Hippocampal formation (tissue), 2 donors: ENCODE data around the gene CALN1.
A peak's percentile ranks its signal among the peaks of the same experiment; 100 is the strongest.
"Not testable (repeated sequence)": the region's sequence is repeated elsewhere in the genome, so short reads cannot be mapped to it uniquely, and the experiment has no call there.

Experiments used
- DNase-seq, 2 donors: peaks; one replicate each; lab custom pipeline; 2025; lab: John Stamatoyannopoulos, UW

The CALN1 gene

DNA sequence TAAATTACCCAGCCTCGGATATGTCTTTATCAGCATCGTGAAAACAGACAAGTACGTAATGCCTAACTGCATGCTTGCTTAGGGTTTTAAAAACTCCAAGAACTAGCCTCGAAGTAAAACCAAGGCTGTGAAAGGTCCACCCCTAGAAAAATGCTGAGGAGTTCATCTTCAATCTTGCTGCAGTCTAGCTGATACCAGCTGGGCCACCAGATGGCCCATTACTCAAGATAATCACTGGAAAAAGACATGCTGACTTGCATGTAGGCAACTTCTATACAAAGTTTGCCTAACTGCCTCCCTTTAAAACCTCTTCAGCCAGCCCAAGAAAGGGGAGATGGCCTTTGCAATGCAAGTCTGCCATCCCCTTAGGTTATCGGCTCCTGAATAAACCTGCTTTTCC is 666.1 kb downstream of the CALN1 start:
- peak in 1 of 2 donors; percentile 0 for DNase-seq

DNA sequence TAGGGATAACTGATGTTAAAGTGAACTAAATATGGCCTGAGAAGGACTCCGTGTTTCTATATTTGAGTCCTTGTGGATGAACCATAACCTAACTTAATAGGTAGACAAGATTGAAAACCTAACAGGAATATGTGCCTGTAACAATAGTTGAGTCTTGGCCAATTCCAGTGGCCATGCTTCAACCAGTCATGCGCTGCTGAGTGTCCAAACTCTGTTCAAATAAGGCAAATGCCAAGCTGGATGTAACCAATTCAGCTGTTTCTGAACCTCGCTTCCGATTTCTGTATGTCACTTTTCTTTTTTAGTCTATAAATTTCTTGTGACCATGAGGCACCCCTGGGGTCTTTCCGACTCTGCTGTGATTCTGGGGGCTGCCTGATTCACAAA is 672.0 kb downstream of the CALN1 start:
- DNase-seq, result no peak

DNA sequence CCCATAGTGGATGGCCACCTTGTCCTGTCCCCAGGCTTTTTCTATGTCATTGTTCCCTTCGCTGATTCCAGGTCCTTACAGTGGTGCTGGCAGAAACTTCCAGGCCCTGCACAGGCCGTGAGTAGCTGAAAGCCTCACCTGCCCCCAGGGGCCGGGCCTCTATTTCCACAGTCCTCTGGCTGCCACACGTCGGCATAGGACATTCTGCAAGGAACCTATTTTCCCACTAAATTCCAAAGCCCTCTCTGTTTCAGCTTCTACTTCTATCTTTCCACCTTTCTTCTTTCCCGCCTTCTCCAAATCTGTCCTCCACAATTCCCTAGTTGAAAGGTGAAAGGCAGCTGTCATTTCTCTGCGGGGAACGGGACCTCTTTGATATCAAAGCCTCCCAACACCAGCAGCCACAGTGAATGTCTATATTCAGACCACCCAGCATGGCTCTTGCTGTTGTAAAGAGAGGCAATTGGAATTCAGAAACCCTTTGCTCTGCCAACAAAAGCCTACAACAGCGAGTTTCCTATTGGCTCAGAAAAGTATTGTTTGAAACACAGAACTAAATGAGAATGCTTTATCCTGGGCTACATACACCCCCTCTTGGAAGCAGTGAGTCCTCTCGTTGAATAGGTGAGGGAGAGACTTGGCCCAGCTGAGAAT is 672.5 kb downstream of the CALN1 start:
- no peak for DNase-seq

DNA sequence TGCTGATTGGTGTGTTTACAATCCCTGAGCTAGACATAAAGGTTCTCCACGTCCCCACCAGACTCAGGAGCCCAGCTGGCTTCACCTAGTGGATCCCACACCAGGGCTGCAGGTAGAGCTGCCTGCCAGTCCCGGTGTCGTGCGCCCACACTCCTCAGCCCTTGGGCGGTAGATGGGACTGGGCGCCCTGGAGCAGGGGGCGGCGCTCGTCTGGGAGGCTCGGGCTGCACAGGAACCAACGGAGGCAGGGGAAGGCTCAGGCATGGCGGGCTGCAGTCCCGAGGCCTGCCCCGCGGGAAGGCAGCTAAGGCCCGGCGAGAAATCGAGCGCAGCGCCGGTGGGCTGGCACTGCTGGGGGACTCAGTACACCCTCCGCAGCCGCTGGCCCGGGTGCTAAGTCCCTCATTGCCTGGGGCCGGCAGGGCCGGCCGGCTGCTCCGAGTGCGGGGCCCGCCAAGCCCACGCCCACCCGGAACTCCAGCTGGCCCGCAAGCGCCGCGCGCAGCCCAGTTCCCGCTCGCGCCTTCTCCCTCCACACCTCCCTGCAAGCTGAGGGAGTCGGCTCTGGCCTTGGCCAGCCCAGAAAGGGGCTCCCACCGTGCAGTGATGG is 674.1 kb downstream of the CALN1 start:
- not testable (repeated sequence) for DNase-seq

DNA sequence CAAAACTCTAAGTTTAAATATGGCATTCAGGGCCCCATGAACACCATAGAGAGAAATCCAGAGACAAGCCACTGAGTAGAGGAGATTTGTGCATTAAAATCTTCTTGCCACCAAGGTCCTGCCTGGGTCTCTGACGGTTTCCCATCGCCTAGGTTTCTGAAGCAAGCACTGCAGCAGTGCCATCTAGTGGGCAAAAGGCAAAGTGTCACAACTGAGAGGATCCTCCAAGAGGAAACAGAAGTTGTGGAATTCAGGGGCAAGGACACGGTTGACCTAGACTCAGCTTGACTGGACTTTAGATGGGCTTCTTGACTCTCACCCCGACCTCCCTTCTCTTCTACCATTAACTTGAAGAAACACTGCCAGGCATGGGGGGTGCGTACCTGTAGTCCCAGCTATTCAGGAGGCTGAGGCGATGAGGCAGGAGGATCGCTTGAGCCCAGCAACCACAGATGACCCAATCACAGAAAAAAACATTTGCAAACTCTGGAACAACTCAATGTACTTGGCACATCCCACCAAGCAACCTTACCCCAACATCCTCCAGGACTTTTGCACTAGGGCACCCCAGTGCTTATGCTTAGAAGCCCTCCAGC is 676.1 kb downstream of the CALN1 start:
- peak; percentile 44 to 58 for DNase-seq

DNA sequence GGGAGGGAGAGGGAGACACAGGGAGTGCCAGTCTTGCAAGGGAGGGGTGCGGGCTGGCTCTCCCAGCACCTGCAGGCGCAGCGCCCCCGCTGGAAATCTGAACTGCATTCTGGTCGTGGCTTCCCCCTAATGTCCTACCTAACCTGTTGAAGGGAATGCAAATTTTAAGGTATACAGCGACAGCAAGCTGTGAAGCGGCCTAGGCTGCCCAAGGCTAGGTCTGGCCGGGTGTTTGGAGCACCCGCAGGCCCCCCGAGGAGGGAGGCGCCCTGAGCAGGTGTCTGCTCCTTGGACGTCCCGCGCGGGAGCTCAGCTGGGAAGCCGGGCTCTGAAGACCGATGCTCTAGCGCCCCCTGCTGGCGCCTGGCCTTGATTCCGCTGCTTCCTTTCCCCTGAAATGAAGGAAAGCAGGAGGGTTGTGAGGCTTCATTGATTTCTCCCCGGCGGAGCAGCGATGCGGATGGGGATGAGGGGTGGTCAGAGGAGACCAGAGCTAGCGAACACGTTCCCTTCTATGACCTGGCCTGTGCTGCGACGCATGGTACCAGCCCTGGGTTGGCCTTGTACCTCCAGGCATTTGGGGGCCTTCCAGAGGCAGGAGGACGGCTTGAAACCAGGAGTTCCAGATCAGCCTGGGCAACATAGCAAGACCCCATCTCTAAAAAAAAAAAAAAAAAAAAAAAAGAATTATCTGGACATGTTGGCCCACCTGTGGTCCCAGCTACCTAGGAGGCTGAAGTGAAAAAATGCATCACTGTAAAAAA is 678.8 kb downstream of the CALN1 start:
- DNase-seq, result peak; percentile 53 to 60

DNA sequence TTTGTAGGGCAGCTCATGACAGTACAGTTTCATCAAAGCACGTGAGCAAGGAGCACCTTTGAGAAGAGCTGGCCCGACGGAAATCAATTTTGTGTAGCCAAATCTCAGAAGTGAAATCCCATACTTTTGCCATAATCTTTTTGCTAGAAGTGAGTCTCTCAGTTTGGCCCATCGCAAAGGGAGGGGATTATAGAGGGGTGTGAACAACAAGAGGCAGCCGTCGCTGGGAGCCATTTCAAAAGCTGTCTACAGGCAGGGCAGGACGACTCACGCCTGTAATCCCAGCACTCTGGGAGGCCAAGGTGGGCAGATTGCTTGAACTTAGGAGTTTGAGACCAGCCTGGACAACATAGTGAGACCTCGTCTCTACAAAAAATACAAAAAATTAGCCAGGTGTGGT is 680.4 kb downstream of the CALN1 start:
- DNase-seq, result no peak
